ENCODE results near the gene TMPRSS3.

The TMPRSS3 gene

GRCh38 chr21:42377211-42377950 lies 18.5 kb downstream of the TMPRSS3 start:
- no peaks in the 10 kb centered on the region for H3K9me3 ChIP-seq (ENCODE audit: insufficient read depth, low read length)
- H3K4me2 ChIP-seq (ENCODE audit: low read depth, low read length, poor library complexity, severe bottlenecking): no peak overlapping the region
- TF ChIP-seq CTCF (IDR thresholded peaks at IDR 0.05; ENCODE audit: insufficient read depth, low read length, poor library complexity, severe bottlenecking) (no peak), EZH2phosphoT487 (conservative IDR thresholded peaks at IDR 0.05; ENCODE audit: low read length) (no peak)
- H3F3A ChIP-seq (ENCODE audit: insufficient read depth): no peaks in the 10 kb centered on the region
- H3K79me2 ChIP-seq (ENCODE audit: insufficient read depth, low read length): no peaks in the 10 kb centered on the region
- H3K27ac ChIP-seq (ENCODE audit: low read depth, low read length): no peak overlapping the region
- no peaks in the 10 kb centered on the region for H3K9me2 ChIP-seq (replicated peaks; ENCODE audit: insufficient read depth, low read length)
- no peaks in the 10 kb centered on the region for H3K36me3 ChIP-seq (ENCODE audit: low read length)
- no peaks in the 10 kb centered on the region for H3K27me3 ChIP-seq (ENCODE audit: low read length)
- no peak overlapping the region for H3K4me3 ChIP-seq (ENCODE audit: insufficient read depth, low read length, poor library complexity, severe bottlenecking)
- H3K9ac ChIP-seq (ENCODE audit: low read length): no peak overlapping the region
- no peak overlapping the region for H2AFZ ChIP-seq (ENCODE audit: low read depth, low read length, severe bottlenecking)
- H4K20me1 ChIP-seq (ENCODE audit: low read depth, low read length): no peaks in the 10 kb centered on the region

GRCh38 chr21:42376338-42376982 lies 19.4 kb downstream of the TMPRSS3 start:
- no peaks in the 10 kb centered on the region for H3K9me3 ChIP-seq (ENCODE audit: insufficient read depth, low read length)
- H3K9ac ChIP-seq (ENCODE audit: low read length): no peak overlapping the region
- H3K4me3 ChIP-seq (ENCODE audit: insufficient read depth, low read length, poor library complexity, severe bottlenecking): no peak overlapping the region
- H3K9me2 ChIP-seq (replicated peaks; ENCODE audit: insufficient read depth, low read length): no peaks in the 10 kb centered on the region
- no peak overlapping the region for H3K4me2 ChIP-seq (ENCODE audit: low read depth, low read length, poor library complexity, severe bottlenecking)
- TF ChIP-seq EZH2phosphoT487 (conservative IDR thresholded peaks at IDR 0.05; ENCODE audit: low read length) (no peak), CTCF (IDR thresholded peaks at IDR 0.05; ENCODE audit: insufficient read depth, low read length, poor library complexity, severe bottlenecking) (no peak)
- H3K36me3 ChIP-seq (ENCODE audit: low read length): no peaks in the 10 kb centered on the region
- H3K27ac ChIP-seq (ENCODE audit: low read depth, low read length): no peak overlapping the region
- H2AFZ ChIP-seq (ENCODE audit: low read depth, low read length, severe bottlenecking): no peak overlapping the region
- no peaks in the 10 kb centered on the region for H3K27me3 ChIP-seq (ENCODE audit: low read length)
- no peaks in the 10 kb centered on the region for H4K20me1 ChIP-seq (ENCODE audit: low read depth, low read length)
- H3F3A ChIP-seq (ENCODE audit: insufficient read depth): no peaks in the 10 kb centered on the region
- no peaks in the 10 kb centered on the region for H3K79me2 ChIP-seq (ENCODE audit: insufficient read depth, low read length)

GRCh38 chr21:42375966-42376337 lies 19.9 kb downstream of the TMPRSS3 start:
- Histone ChIP-seq H3K9ac (ENCODE audit: low read length) (no peak overlapping the region), H3K36me3 (ENCODE audit: low read length) (no peaks in the 10 kb centered on the region), H3K9me2 (replicated peaks; ENCODE audit: insufficient read depth, low read length) (no peaks in the 10 kb centered on the region), H3K27ac (ENCODE audit: low read depth, low read length) (no peak overlapping the region), H4K20me1 (ENCODE audit: low read depth, low read length) (no peaks in the 10 kb centered on the region), H2AFZ (ENCODE audit: low read depth, low read length, severe bottlenecking) (no peak overlapping the region), H3K4me3 (ENCODE audit: insufficient read depth, low read length, poor library complexity, severe bottlenecking) (no peak overlapping the region), H3K4me2 (ENCODE audit: low read depth, low read length, poor library complexity, severe bottlenecking) (no peak overlapping the region), H3K27me3 (ENCODE audit: low read length) (no peaks in the 10 kb centered on the region), H3K9me3 (ENCODE audit: insufficient read depth, low read length) (no peaks in the 10 kb centered on the region), H3K79me2 (ENCODE audit: insufficient read depth, low read length) (no peaks in the 10 kb centered on the region), H3F3A (ENCODE audit: insufficient read depth) (no peaks in the 10 kb centered on the region)
- TF ChIP-seq EZH2phosphoT487 (conservative IDR thresholded peaks at IDR 0.05; ENCODE audit: low read length) (no peak), CTCF (IDR thresholded peaks at IDR 0.05; ENCODE audit: insufficient read depth, low read length, poor library complexity, severe bottlenecking) (no peak)

All from SU-DHL-6 (cell line).